ENCODE measurements around the gene TET1. TPM values are rescaled to one million over a fixed set of nuclear protein-coding genes. Genes with fewer than 3 reads are reported as not detected.
A peak's percentile ranks its signal among the peaks of the same experiment; 100 is the strongest.

Gene TET1
- total and polyA plus RNA-seq, 9 of the 15 experiments (the other 6 are each of a cell fraction or from before 2014, with no cell fraction given) = 2.6 to 21.3 (median 11.6) TPM

DNA sequence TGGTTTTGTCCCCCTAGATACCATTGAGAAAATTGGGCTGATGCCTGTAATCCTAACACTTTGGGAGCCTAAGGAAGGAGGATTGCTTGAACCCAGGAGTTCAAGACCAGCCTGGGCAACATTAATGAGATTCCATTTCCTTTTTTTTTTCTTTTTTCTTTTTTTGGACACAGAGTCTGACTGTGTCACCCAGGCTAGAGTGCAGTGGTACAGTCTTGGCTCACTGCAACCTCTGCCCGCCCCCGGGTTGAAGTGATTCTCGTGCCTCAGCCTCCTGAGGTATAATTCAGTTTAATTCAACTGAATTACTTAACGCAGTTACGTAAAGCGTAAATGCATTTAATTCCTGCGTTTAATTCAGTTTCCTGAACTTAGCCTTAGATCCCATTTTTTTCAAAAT is 174.2 kb downstream of the TET1 start:
- no peak for DNase-seq (ENCODE audit: extremely low read depth in 1 of 4, low spot score in 3 of 4)
- CTCF ChIA-PET (ENCODE audit: low intra/inter-chr PET ratio) = interaction anchor here (0.6 kb wide), 1 partner anchor 129 kb away, joined by 3 read pairs; no protein-coding TSS in a partner anchor
- TF ChIP-seq, protein P1, sequence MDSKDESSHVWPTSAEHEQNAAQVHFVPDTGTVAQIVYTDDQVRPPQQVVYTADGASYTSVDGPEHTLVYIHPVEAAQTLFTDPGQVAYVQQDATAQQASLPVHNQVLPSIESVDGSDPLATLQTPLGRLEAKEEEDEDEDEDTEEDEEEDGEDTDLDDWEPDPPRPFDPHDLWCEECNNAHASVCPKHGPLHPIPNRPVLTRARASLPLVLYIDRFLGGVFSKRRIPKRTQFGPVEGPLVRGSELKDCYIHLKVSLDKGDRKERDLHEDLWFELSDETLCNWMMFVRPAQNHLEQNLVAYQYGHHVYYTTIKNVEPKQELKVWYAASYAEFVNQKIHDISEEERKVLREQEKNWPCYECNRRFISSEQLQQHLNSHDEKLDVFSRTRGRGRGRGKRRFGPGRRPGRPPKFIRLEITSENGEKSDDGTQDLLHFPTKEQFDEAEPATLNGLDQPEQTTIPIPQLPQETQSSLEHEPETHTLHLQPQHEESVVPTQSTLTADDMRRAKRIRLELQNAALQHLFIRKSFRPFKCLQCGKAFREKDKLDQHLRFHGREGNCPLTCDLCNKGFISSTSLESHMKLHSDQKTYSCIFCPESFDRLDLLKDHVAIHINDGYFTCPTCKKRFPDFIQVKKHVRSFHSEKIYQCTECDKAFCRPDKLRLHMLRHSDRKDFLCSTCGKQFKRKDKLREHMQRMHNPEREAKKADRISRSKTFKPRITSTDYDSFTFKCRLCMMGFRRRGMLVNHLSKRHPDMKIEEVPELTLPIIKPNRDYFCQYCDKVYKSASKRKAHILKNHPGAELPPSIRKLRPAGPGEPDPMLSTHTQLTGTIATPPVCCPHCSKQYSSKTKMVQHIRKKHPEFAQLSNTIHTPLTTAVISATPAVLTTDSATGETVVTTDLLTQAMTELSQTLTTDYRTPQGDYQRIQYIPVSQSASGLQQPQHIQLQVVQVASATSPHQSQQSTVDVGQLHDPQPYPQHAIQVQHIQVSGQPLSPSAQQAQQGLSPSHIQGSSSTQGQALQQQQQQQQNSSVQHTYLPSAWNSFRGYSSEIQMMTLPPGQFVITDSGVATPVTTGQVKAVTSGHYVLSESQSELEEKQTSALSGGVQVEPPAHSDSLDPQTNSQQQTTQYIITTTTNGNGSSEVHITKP (IDR thresholded peaks at IDR 0.05; ENCODE audit: partially characterized antibody) = peak; percentile 31
- no peak for TF ChIP-seq HNRNPLL (IDR thresholded peaks at IDR 0.05; ENCODE audit: low read depth, low read length, poor library complexity, severe bottlenecking)
- TF ChIP-seq ZNF311 (CRISPR knock-in tag; IDR thresholded peaks at IDR 0.05) = no peak
- no peak for TF ChIP-seq NCOA6 (IDR thresholded peaks at IDR 0.05)
- no peak for TF ChIP-seq KAT2B (IDR thresholded peaks at IDR 0.05; ENCODE audit: low read depth, low read length)
- no peak for TF ChIP-seq SMAD1 (IDR thresholded peaks at IDR 0.05; ENCODE audit: low read depth, low read length, partially characterized antibody)
- no peak for TF ChIP-seq SMARCA5 (IDR thresholded peaks at IDR 0.05)
- no peak for TF ChIP-seq ZSCAN29 (IDR thresholded peaks at IDR 0.05)
- TF ChIP-seq, protein P2, sequence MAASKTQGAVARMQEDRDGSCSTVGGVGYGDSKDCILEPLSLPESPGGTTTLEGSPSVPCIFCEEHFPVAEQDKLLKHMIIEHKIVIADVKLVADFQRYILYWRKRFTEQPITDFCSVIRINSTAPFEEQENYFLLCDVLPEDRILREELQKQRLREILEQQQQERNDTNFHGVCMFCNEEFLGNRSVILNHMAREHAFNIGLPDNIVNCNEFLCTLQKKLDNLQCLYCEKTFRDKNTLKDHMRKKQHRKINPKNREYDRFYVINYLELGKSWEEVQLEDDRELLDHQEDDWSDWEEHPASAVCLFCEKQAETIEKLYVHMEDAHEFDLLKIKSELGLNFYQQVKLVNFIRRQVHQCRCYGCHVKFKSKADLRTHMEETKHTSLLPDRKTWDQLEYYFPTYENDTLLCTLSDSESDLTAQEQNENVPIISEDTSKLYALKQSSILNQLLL (CRISPR knock-in tag; IDR thresholded peaks at IDR 0.05; ENCODE audit: borderline replicate concordance) = 0 out of 2 replicates have a peak, but pooled peaks have one; percentile 25
- no peak for TF ChIP-seq CCAR2 (IDR thresholded peaks at IDR 0.05; ENCODE audit: low read depth, low read length)
- TF ChIP-seq ZSCAN32 (CRISPR knock-in tag; IDR thresholded peaks at IDR 0.05) = no peak
- no peak for TF ChIP-seq ZNF347 (CRISPR knock-in tag; IDR thresholded peaks at IDR 0.05; ENCODE audit: low read depth)
- TF ChIP-seq KLF16 (IDR thresholded peaks at IDR 0.05) = no peak
- no peak for TF ChIP-seq ZNF589 (CRISPR knock-in tag; IDR thresholded peaks at IDR 0.05; ENCODE audit: low read depth)
- no peak for TF ChIP-seq RFX7 (CRISPR knock-in tag; IDR thresholded peaks at IDR 0.05)
- TF ChIP-seq HDAC1 (IDR thresholded peaks at IDR 0.05) = no peak
- TF ChIP-seq ZNF408 (CRISPR knock-in tag; IDR thresholded peaks at IDR 0.05; ENCODE audit: low read depth) = peak; percentile 45; the same call in 1 of the 2 replicates
- no peak for TF ChIP-seq ETS2 (tag; IDR thresholded peaks at IDR 0.05; ENCODE audit: borderline replicate concordance, poor library complexity, severe bottlenecking)
- no peak for TF ChIP-seq SPI1 (IDR thresholded peaks at IDR 0.05; ENCODE audit: borderline replicate concordance, low read depth, low read length)
- in situ Hi-C loops (cut with MboI) = no loop called here
- no peaks in the 10 kb centered on the region for H3K9me3 ChIP-seq (replicated peaks; ENCODE audit: control insufficient read depth, insufficient read depth, low read depth, low read length)
- no peaks in the 10 kb centered on the region for H3K27me3 ChIP-seq (ENCODE audit: control insufficient read depth in 2 of 2, insufficient read depth in 2 of 2, low read length in 2 of 2)
- H4K20me1 ChIP-seq (replicated peaks; ENCODE audit: control insufficient read depth, insufficient read depth, low read length) = no peaks in the 10 kb centered on the region
- H3K9me1 ChIP-seq (ENCODE audit: control insufficient read depth, insufficient read depth, low read length) = no peaks in the 10 kb centered on the region
- H3K9ac ChIP-seq (ENCODE audit: insufficient read depth in 1 of 2, low read depth in 2 of 2, low read length in 2 of 2) = no peak overlapping the region
- ATAC-seq = no peak
- no peak overlapping the region for H3K27ac ChIP-seq (ENCODE audit: extremely low read depth, low read depth, low read length)
- BruUV-seq (replicated peaks) = no TSS peak
- WGBS (ENCODE audit: insufficient coverage, low coverage, missing lambda C conversion rate) = 92% methylated on average over 7 of the region's 7 CpGs
- intact Hi-C loops (cut with micrococcal nuclease) = no loop called here
- H3K4me1 ChIP-seq (replicated peaks in 1 of 2; ENCODE audit: control insufficient read depth in 2 of 2, insufficient read depth in 2 of 2, low read length in 2 of 2) = no peaks in the 10 kb centered on the region; a peak in 1 of 5 replicates
- H3K4me2 ChIP-seq (ENCODE audit: insufficient read depth, low read length) = no peak overlapping the region
- no peak overlapping the region for H2AFZ ChIP-seq (ENCODE audit: low read depth, low read length)
- no peak overlapping the region for H3K4me3 ChIP-seq
- no peak for FAIRE-seq
- POLR2A ChIA-PET = interaction anchor here (0.6 to 1.4 kb wide), 3 partner anchors 10 to 289 kb away, joined by 4 to 5 read pairs (median 5); no protein-coding TSS in a partner anchor
- peaks cover 94% of the 10 kb centered on the region for H3K36me3 ChIP-seq (ENCODE audit: control insufficient read depth, insufficient read depth, low read length)
- peaks cover 51% of the 10 kb centered on the region for H3K79me2 ChIP-seq (ENCODE audit: control insufficient read depth, insufficient read depth, low read length)

Measured in K562 (cell line).